Measurements from ENCODE around the gene BANK1. TPM values are rescaled to one million over a fixed set of nuclear protein-coding genes. Genes with fewer than 3 reads are reported as not detected.
"Not testable (repeated sequence)": the region's sequence is repeated elsewhere in the genome, so short reads cannot be mapped to it uniquely, and the experiment has no call there.

The BANK1 gene
- total RNA-seq, 4 donors from 2014 or later = 0.22 to 1.4 (median 0.96) TPM

- DNase-seq (ENCODE audit: low spot score in 2 of 2) = no peak
- intact Hi-C loops (cut with DNase I; ENCODE audit: low total_unique reads) = no loop called here
- no peak for TF ChIP-seq POLR2A (IDR thresholded peaks at IDR 0.05)
- no peak for TF ChIP-seq CTCF (IDR thresholded peaks at IDR 0.05)
- 81 to 85% methylated on average over 4 of the region's 4 CpGs for WGBS, 2 donors
- no peak overlapping the region for H3K4me3 ChIP-seq (ENCODE audit: low read depth, poor library complexity, severe bottlenecking)
Observed at GRCh38 chr4:101888472-101888871, 97.9 kb downstream of the BANK1 start.

- 63 to 68% methylated on average over 5 of the region's 5 CpGs for WGBS, 2 donors
- H3K4me3 ChIP-seq (ENCODE audit: low read depth, poor library complexity, severe bottlenecking); intact Hi-C loops (cut with DNase I; ENCODE audit: low total_unique reads); DNase-seq (ENCODE audit: low spot score in 2 of 2): not testable (repeated sequence)
Observed at GRCh38 chr4:101905527-101905926, 115.0 kb downstream of the BANK1 start.

- no peak for TF ChIP-seq CTCF (IDR thresholded peaks at IDR 0.05)
- intact Hi-C loops (cut with DNase I; ENCODE audit: low total_unique reads) = no loop called here
- DNase-seq (ENCODE audit: low spot score in 2 of 2) = no peak
- no peak overlapping the region for H3K4me3 ChIP-seq (ENCODE audit: low read depth, poor library complexity, severe bottlenecking)
- WGBS, 2 donors = 84 to 92% methylated on average over 4 of the region's 4 CpGs
Observed at GRCh38 chr4:101910786-101911373, 120.3 kb downstream of the BANK1 start.

GRCh38 chr4:101911616-101912015 is 121.1 kb downstream of the BANK1 start:
- H3K4me3 ChIP-seq (ENCODE audit: low read depth, poor library complexity, severe bottlenecking) = no peak overlapping the region
- intact Hi-C loops (cut with DNase I; ENCODE audit: low total_unique reads) = no loop called here
- DNase-seq (ENCODE audit: low spot score in 2 of 2) = no peak
- TF ChIP-seq CTCF (IDR thresholded peaks at IDR 0.05) = no peak
- TF ChIP-seq POLR2A (IDR thresholded peaks at IDR 0.05) = no peak

- no peak for DNase-seq (ENCODE audit: low spot score in 2 of 2)
- TF ChIP-seq POLR2A (IDR thresholded peaks at IDR 0.05) (no peak), CTCF (IDR thresholded peaks at IDR 0.05) (no peak)
- H3K4me3 ChIP-seq (ENCODE audit: low read depth, poor library complexity, severe bottlenecking) = no peak overlapping the region
- intact Hi-C loops (cut with DNase I; ENCODE audit: low total_unique reads) = no loop called here
Observed at GRCh38 chr4:101914761-101915160, 124.2 kb downstream of the BANK1 start.

GRCh38 chr4:101919373-101919977 is 128.9 kb downstream of the BANK1 start:
- WGBS, 2 donors = 90 to 93% methylated on average over 4 of the region's 4 CpGs
- intact Hi-C loops (cut with DNase I; ENCODE audit: low total_unique reads) = no loop called here
- no peak overlapping the region for H3K4me3 ChIP-seq (ENCODE audit: low read depth, poor library complexity, severe bottlenecking)
- DNase-seq (ENCODE audit: low spot score in 2 of 2) = no peak
- TF ChIP-seq CTCF (IDR thresholded peaks at IDR 0.05) (no peak), POLR2A (IDR thresholded peaks at IDR 0.05) (no peak)
